Tibial nerve (tissue), 3 donors: ENCODE data around the gene FBXO42.

Experiments
- POLR2A ChIP-seq, 2 donors: fragments of 450-650 bp; IDR thresholded peaks; one replicate each; pipeline ENCODE4 v1.6.1; 2017; ENCODE audit warnings: antibody characterized with exemption in 2 of 2, mild to moderate bottlenecking in 2 of 2, moderate library complexity in 2 of 2
- TF ChIP-seq, protein P1 (sequence below), 5 experiments: fragments of 200-600 bp in 3 of 5; fragments of 450-650 bp in 2 of 5; sonication (generic) in 3 of 5; IDR thresholded peaks; one replicate each; pipeline ENCODE4 v1.5.1; 2016 to 2019; ENCODE audit warnings: antibody characterized with exemption in 5 of 5, mild to moderate bottlenecking in 3 of 5, moderate library complexity in 2 of 5

- no peak for TF ChIP-seq POLR2A (IDR thresholded peaks at IDR 0.05)
- TF ChIP-seq, protein P1, sequence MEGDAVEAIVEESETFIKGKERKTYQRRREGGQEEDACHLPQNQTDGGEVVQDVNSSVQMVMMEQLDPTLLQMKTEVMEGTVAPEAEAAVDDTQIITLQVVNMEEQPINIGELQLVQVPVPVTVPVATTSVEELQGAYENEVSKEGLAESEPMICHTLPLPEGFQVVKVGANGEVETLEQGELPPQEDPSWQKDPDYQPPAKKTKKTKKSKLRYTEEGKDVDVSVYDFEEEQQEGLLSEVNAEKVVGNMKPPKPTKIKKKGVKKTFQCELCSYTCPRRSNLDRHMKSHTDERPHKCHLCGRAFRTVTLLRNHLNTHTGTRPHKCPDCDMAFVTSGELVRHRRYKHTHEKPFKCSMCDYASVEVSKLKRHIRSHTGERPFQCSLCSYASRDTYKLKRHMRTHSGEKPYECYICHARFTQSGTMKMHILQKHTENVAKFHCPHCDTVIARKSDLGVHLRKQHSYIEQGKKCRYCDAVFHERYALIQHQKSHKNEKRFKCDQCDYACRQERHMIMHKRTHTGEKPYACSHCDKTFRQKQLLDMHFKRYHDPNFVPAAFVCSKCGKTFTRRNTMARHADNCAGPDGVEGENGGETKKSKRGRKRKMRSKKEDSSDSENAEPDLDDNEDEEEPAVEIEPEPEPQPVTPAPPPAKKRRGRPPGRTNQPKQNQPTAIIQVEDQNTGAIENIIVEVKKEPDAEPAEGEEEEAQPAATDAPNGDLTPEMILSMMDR (IDR thresholded peaks at IDR 0.05): no peak
These were observed 100.9 kb downstream of the FBXO42 start for GRCh38 chr1:16251381-16251780.
